Progenitor cell of endocrine pancreas (in vitro differentiated cells): ENCODE results near the gene MTG1. TPM values are rescaled to one million over a fixed set of nuclear protein-coding genes. Genes with fewer than 3 reads are reported as not detected.
"Not testable (repeated sequence)": the region's sequence is repeated elsewhere in the genome, so short reads cannot be mapped to it uniquely, and the experiment has no call there.

Source experiments
- DNase-seq: peaks from one replicate; pipeline ENCODE4 v3.0.0; 2021; ENCODE audit warnings: low spot score; ENCODE audit not compliant: unreplicated experiment
- H3K27ac Mint-ChIP-seq: 2 replicates; pipeline ENCODE4 v1.8.0; 2021; ENCODE audit warnings: mild to moderate bottlenecking, moderate library complexity, mixed read lengths
- H3K27me3 Mint-ChIP-seq: 2 replicates; pipeline ENCODE4 v1.8.0; 2021; ENCODE audit warnings: mixed read lengths
- H3K36me3 Mint-ChIP-seq: 2 replicates; pipeline ENCODE4 v1.8.0; 2022; ENCODE audit warnings: mixed read lengths; ENCODE audit not compliant: insufficient read depth
- H3K4me1 Mint-ChIP-seq: 2 replicates; pipeline ENCODE4 v1.8.0; 2021; ENCODE audit warnings: low read depth, mixed read lengths
- H3K4me3 Mint-ChIP-seq: 2 replicates; pipeline ENCODE4 v1.8.0; 2021; ENCODE audit warnings: low read depth, mild to moderate bottlenecking, moderate library complexity, mixed read lengths
- H3K9me3 Mint-ChIP-seq: 2 replicates; pipeline ENCODE4 v1.8.0; 2021; ENCODE audit warnings: low read depth, mixed read lengths
- CTCF ChIP-seq: fragments of 200-600 bp; sonication (generic); IDR thresholded peaks from one replicate; pipeline ENCODE4 v1.5.0; 2021; ENCODE audit warnings: antibody characterized with exemption, mild to moderate bottlenecking; ENCODE audit not compliant: unreplicated experiment
- microRNA-seq: library from miRNA; unstranded; fragments of <30 nt; microRNA quantifications from one replicate; pipeline ENCODE4 v1.1.0, GENCODE V29; 2020; ENCODE audit warnings: borderline number of aligned reads; ENCODE audit not compliant: unreplicated experiment
- total RNA-seq: library from RNA; stranded (reverse); gene quantifications from 2 replicates; pipeline ENCODE4 v1.2.1, GENCODE V29; 2021

Gene MTG1
- total RNA-seq, 1 donor from 2014 or later, result 137 TPM

DNA sequence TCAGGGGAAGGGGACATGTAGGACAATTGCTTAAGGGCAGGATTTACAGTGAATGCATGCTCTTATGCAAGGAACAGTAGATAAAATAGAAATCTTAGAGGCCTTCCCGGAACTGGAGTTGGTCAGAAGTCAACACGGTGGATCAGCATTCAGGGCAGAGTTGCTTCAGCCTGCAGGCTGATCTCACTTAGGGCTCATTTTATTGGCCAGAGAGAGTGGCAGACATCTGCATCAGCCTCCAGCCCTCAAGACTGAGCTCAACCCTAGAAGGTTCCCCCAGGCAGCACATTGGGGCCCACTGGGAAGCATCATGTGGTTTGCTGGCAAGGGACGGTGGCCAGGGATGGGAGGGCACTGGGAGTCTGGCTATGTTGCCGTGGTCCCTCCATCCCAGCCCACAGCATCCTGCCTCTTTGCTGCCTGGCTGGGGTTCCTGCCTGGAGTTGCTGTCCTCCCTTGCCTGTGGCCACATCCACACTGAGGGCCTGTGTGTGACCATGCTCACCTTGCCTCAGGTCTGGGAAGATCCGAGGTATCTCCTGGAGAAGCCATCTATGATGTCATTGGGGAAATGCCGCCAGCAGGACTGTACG is 72.8 kb downstream of the MTG1 start:
- DNase-seq, result no peak
- peaks cover 10% of the 10 kb centered on the region for H3K36me3 Mint-ChIP-seq
- H3K4me3 Mint-ChIP-seq, result no peak overlapping the region
- no peaks in the 10 kb centered on the region for H3K4me1 Mint-ChIP-seq
- no peaks in the 10 kb centered on the region for H3K27me3 Mint-ChIP-seq
- H3K27ac Mint-ChIP-seq, result no peak overlapping the region
- no peak for TF ChIP-seq CTCF
- peaks cover 64% of the 10 kb centered on the region for H3K9me3 Mint-ChIP-seq

DNA sequence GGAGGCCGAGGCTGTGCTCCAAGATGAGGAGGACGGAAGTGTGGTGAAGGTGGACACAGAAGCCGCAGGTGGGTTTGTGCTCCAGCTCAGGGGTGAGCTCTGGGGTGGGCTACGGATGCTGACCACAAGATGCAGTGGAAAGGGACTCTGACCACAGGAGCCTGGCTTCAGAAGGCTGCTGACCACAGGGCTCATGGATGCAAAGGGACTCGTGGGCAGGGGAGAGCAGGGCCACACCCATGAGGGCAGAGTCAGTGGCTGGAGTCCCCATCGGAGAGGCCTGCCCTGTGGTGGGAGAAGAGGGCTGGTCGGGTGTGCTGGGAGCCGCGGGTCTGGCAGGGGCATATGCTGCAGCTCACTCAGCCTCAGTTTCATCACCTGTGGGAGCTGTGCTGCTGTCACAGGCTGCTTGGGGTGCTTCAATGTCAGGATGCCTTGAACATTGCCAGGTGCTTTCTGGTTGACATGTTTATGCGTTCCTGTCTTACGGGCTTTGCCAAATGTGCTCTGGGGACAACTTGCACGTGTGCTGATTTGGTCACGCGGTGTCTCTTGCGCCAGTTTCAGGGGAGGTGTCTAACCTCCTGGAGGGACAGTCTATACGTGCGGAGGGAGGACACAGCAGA is 73.4 kb downstream of the MTG1 start:
- peaks cover 10% of the 10 kb centered on the region for H3K36me3 Mint-ChIP-seq
- H3K27ac Mint-ChIP-seq, result no peak overlapping the region
- TF ChIP-seq CTCF, result no peak
- H3K27me3 Mint-ChIP-seq, result no peaks in the 10 kb centered on the region
- no peaks in the 10 kb centered on the region for H3K4me1 Mint-ChIP-seq
- H3K4me3 Mint-ChIP-seq, result no peak overlapping the region
- H3K9me3 Mint-ChIP-seq, result peaks cover 60% of the 10 kb centered on the region
- no peak for DNase-seq

- peaks cover 55% of the 10 kb centered on the region for H3K9me3 Mint-ChIP-seq
- H3K36me3 Mint-ChIP-seq, H3K4me3 Mint-ChIP-seq, DNase-seq, H3K27me3 Mint-ChIP-seq, H3K4me1 Mint-ChIP-seq, H3K27ac Mint-ChIP-seq: not testable (repeated sequence)
Measured at GRCh38 chr10:133469205-133469604, 75.2 kb downstream of the MTG1 start.

DNA sequence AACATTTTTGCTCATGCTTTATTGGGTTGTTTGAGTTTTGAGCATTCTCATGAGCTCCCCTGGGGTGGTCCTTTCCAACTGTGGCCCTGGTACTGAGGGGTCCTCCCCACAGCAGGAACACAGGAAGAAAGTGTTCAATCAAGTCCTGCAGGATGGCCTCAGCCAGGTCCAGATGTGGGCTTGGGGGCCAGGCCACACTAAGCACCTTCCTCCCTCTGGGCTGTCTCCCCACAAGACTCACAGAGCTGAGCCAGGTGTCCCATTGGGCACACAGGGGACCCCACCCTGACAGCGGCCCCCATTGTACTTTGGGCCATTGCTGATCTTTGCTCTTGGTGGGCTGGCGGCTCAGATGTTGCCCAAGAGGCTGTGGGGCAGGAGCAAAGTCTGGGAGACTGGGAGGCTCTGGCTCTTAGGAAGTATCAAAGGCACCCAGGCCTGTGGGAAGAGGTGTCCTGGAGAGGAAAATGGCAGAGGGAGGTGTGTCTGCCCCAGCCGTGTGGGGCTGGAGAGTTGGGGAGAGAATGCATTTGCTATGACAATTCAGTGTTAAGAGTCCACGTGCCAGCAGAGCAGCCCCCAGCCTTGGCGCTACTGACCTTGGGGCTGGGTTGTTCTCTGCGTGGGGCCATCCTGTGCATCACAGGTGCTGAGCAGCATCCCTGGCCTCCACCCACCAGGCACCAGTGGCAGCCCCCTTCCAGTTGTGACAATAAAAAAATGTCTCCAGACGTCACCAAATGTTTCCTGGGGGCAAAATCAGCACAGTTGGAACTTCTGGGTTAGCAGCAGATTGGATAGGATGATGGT is 77.5 kb downstream of the MTG1 start:
- H3K27me3 Mint-ChIP-seq, result no peaks in the 10 kb centered on the region
- peaks cover 62% of the 10 kb centered on the region for H3K9me3 Mint-ChIP-seq
- no peaks in the 10 kb centered on the region for H3K4me1 Mint-ChIP-seq
- no peak overlapping the region for H3K27ac Mint-ChIP-seq
- DNase-seq, result no peak
- H3K36me3 Mint-ChIP-seq, result peaks cover 7% of the 10 kb centered on the region
- H3K4me3 Mint-ChIP-seq, result no peak overlapping the region
- no peak for TF ChIP-seq CTCF

Small RNA genes within 50 kb of the gene (microRNA-seq; reads per million reads assigned to microRNA genes)
- 6.0 reads per million, percentile 3 among the genes with 10 or more reads in this experiment for gene MIR3944

Other genes starting within 250 kb of the MTG1 start
- gene KNDC1, start 233.9 kb upstream of the MTG1 start, total RNA-seq, result 11.0 and 14.2 TPM in 2 replicates
- gene UTF1, start 163.9 kb upstream of the MTG1 start, total RNA-seq, result not detected in 2 replicates
- 1.2 TPM in 2 replicates for gene VENTX, start 156.3 kb upstream of the MTG1 start, total RNA-seq
- gene ADAM8, start 117.3 kb upstream of the MTG1 start, total RNA-seq, result 13.7 and 16.3 TPM in 2 replicates
- gene TUBGCP2, start 85.3 kb upstream of the MTG1 start, total RNA-seq, result 63.2 and 77.0 TPM in 2 replicates
- 54.2 and 56.8 TPM in 2 replicates for gene ZNF511, start 85.2 kb upstream of the MTG1 start, total RNA-seq
- gene CALY, start 57.3 kb upstream of the MTG1 start, total RNA-seq, result 2.3 and 2.5 TPM in 2 replicates
- 0.62 TPM in 1 of 2 replicates, not detected in the other for gene PRAP1, start 46.8 kb upstream of the MTG1 start, total RNA-seq
- gene FUOM, start 36.1 kb upstream of the MTG1 start, total RNA-seq, result 14.7 and 16.2 TPM in 2 replicates
- gene ECHS1, start 20.8 kb upstream of the MTG1 start, total RNA-seq, result 89.7 and 91.4 TPM in 2 replicates
- gene PAOX, start 14.9 kb upstream of the MTG1 start, total RNA-seq, result 11.9 and 14.1 TPM in 2 replicates
- gene SPRN, start 30.5 kb downstream of the MTG1 start, total RNA-seq, result 0.12 TPM in 1 of 2 replicates, not detected in the other
- 1.7 and 3.0 TPM in 2 replicates for gene SCART1, start 59.8 kb downstream of the MTG1 start, total RNA-seq
- 0.91 and 1.4 TPM in 2 replicates for gene CYP2E1, start 133.2 kb downstream of the MTG1 start, total RNA-seq
- gene SYCE1, start 171.4 kb downstream of the MTG1 start, total RNA-seq, result not detected in 2 replicates
- gene FRG2B, start 232.6 kb downstream of the MTG1 start, total RNA-seq, result not detected in 2 replicates